Measurements from ENCODE around the gene SMIM29.
A peak's percentile ranks its signal among the peaks of the same experiment; 100 is the strongest.
"Not testable (repeated sequence)": the region's sequence is repeated elsewhere in the genome, so short reads cannot be mapped to it uniquely, and the experiment has no call there.

The SMIM29 gene

GRCh38 chr6:34263484-34263883 is 14.7 kb upstream of the SMIM29 start:
- not testable (repeated sequence) for DNase-seq

DNA sequence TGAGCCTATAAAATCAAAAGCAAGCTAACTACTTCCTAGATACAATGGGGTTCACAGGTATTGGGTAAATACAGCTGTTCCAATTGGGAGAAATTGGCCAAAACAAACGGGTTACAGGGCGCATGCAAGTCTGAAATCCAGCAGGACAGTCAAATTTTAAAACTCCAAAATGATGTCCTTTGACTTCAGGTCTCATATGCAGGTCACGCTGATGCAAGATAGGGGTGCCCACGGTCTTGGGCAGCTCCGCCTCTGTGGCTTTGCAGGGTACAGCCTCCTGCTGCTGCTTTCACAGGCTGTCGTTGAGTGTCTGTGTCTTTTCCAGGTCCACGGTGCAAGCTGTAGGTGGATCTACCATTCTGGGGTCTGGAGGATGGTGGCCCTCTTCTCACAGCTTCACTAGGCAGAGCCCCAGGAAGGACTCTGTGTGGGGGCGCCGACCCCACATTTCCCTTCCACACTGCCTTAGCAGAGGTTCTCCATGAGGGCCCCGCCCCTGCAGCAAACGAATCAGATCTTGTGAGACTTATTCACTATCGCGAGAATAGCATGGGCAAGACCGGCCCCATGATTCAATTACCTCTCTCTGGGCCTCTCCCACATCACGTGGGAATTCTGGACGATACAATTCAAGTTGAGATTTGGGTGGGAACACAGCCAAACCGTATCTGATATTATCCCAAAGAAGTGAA is 11.9 kb upstream of the SMIM29 start:
- DNase-seq: no peak

- DNase-seq: no peak
Measured at GRCh38 chr6:34259529-34260069, 10.8 kb upstream of the SMIM29 start.

GRCh38 chr6:34252395-34252794 is 3.6 kb upstream of the SMIM29 start:
- DNase-seq: not testable (repeated sequence)

GRCh38 chr6:34249469-34250261 is 859 bp upstream of the SMIM29 start:
- DNase-seq: no peak

GRCh38 chr6:34248198-34248726 is 544 bp downstream of the SMIM29 start:
- DNase-seq: no peak

GRCh38 chr6:34247481-34248197 is 1.2 kb downstream of the SMIM29 start:
- no peak for DNase-seq

DNA sequence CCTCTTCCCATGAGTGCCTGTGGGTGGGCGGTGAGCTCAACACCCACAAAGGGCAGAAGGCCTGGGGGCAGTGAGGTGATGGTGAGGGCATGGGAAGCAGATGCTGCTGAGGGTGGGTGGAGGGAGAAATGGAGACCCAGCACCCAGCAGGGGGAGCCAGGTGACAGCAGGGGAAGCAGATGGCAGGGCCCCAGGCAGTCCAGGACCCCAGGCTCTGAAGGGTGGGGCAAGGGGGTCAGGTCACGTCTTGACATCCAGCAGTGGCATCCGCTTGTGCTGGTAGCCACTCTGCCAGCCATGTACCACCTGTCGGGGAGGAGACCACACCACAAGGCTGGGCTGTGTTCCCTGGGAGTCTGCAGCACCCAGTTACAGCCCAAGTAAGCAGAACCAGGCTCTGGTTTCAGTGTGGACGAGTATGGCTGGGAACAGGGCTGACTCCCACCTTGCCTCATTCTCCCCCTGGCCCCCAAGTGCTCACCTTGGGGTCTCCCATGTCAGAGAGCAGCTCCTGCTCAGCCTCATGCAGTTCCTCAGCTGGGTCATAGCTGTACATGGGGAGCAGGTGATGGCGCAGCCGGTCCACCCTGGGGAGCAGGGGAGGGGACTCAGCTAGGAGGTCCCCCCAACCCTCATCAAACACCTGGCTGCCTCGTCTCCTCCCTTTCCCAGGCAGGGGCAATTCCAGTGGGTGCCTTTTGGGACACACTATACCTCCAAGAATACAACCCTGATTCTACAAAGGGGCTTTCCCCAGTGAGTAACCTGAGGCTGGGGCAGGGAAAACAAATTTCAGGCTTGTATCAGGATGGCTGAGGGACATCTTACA is 2.0 kb downstream of the SMIM29 start:
- DNase-seq: peak; percentile 8

- DNase-seq: no peak
Measured at GRCh38 chr6:34246249-34246562, 2.6 kb downstream of the SMIM29 start.

DNA sequence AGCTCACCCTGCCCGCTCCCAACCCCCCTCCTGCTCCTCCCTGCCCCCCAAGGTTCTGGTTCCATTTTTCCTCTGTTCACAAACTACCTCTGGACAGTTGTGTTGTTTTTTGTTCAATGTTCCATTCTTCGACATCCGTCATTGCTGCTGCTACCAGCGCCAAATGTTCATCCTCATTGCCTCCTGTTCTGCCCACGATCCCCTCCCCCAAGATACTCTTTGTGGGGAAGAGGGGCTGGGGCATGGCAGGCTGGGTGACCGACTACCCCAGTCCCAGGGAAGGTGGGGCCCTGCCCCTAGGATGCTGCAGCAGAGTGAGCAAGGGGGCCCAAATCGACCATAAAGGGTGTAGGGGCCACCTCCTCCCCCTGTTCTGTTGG is 3.1 kb downstream of the SMIM29 start:
- DNase-seq: not testable (repeated sequence)

DNA sequence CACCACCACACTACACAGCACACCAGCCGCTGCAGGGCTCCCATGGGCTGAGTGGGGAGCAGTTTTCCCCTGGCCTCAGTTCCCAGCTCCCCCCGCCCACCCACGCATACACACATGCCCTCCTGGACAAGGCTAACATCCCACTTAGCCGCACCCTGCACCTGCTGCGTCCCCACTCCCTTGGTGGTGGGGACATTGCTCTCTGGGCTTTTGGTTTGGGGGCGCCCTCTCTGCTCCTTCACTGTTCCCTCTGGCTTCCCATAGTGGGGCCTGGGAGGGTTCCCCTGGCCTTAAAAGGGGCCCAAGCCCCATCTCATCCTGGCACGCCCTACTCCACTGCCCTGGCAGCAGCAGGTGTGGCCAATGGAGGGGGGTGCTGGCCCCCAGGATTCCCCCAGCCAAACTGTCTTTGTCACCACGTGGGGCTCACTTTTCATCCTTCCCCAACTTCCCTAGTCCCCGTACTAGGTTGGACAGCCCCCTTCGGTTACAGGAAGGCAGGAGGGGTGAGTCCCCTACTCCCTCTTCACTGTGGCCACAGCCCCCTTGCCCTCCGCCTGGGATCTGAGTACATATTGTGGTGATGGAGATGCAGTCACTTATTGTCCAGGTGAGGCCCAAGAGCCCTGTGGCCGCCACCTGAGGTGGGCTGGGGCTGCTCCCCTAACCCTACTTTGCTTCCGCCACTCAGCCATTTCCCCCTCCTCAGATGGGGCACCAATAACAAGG is 3.6 kb downstream of the SMIM29 start:
- DNase-seq: not testable (repeated sequence)

GRCh38 chr6:34243901-34244884 is 4.6 kb downstream of the SMIM29 start:
- no peak for DNase-seq

- DNase-seq: no peak
Measured at GRCh38 chr6:34243131-34243771, 5.6 kb downstream of the SMIM29 start.

DNA sequence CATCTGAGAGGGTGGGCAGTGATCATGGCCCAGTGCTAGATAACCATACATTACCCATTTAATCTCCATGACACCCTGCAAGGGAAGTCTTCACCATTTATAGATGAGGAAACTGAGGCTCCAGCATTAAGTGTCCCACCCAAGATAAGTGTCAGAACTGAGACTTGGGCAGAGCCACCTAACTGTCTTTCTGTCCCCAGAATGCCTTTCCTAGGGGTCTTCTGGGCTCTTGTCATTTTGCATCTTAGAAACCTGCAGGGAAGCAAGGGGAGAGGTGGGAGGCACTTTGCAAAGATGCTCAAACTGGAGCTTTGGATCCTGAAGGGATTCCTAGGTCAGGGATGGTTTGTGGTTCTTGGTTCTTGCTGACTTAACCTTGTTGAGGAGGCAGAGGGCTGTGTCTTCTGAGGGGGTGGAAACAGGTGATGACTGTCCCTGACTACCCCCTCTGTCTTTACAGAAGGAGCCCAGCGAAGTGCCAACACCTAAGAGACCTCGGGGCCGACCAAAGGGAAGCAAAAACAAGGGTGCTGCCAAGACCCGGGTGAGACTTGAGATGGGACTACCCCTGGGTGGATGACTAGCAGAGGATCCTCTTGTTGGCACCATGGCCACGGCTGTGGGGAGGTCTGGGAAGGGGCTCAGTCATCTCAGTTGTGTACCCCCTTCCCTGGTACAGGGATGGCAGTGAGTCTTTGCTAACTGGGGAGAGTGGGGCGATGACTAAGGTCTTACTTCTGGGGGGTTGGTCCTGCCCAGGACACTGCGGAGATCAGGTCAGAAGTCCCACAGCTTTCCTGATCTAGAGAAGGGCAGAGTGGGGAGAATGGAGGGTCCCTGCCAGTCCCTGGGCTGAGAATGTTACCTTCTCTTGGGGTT is 6.3 kb downstream of the SMIM29 start:
- DNase-seq: no peak

GRCh38 chr6:34241351-34242215 is 7.2 kb downstream of the SMIM29 start:
- no peak for DNase-seq

DNA sequence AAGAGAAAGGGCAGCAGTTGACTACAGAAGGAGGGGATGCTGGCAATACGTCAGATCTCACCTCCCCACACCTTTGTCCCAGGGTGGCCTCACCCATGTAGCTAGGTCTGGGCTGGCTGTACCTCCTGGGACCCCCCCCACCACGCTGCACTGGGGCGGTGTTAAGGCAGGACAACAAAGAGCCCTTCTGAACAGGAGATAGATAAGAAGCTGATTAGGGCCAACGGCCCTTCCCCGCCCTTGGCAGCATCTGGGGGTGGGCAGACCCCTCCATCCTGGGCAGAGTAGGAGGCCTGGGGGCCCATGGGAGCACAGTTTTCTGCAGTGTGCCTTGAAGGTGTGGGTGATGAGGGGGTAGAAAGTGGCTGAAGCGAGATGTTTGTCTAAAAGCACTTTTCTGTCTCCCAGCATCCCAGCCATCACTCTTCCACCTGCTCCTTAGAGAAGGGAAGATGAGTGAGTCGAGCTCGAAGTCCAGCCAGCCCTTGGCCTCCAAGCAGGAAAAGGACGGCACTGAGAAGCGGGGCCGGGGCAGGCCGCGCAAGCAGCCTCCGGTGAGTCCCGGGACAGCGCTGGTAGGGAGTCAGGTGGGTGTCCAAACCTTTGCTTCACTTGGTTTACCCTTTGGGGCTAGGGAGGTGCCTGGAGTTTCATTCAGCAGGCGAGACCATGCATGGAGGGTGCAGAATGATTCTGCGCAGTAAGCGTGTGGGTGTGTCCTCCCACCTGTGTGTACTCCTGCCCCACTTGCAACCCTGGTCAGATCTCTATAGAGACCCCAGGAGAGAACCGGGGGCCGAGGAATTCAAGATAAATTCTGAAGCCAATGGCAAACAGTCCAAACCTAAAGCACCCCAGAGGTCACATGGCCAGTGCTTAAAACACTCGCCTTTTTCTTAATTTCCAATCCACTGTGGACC is 8.2 kb downstream of the SMIM29 start:
- no peak for DNase-seq

GRCh38 chr6:34239893-34240292 is 8.9 kb downstream of the SMIM29 start:
- DNase-seq: no peak

Measured in NCI-H526 treated with DMSO at 0.1 percent for 48 hours (cell line).